ENCODE data around the gene CPTP. TPM values are rescaled to one million over a fixed set of nuclear protein-coding genes. Genes with fewer than 3 reads are reported as not detected.

The CPTP gene
- total RNA-seq, 1 experiment from 2014 or later = 16.8 TPM

GRCh38 chr1:1361982-1362423 lies 37.4 kb downstream of the CPTP start:
- H3K4me3 Mint-ChIP-seq (ENCODE audit: unreplicated experiment) = no peak overlapping the region
- TF ChIP-seq CTCF (IDR thresholded peaks at IDR 0.05; ENCODE audit: insufficient read depth in 1 of 2, low read depth in 1 of 2, low read length in 1 of 2, severe bottlenecking in 1 of 2, unreplicated experiment in 1 of 2) = no peak
- no peaks in the 10 kb centered on the region for H3K27me3 ChIP-seq (replicated peaks; ENCODE audit: control insufficient read depth, insufficient read depth, low read length)
- peaks cover 8% of the 10 kb centered on the region for H3K4me1 Mint-ChIP-seq (ENCODE audit: low read depth, unreplicated experiment)
- POLR2A ChIA-PET = no interaction called here
- no peaks in the 10 kb centered on the region for H3K27me3 Mint-ChIP-seq (ENCODE audit: insufficient read depth, unreplicated experiment)
- no peak overlapping the region for H3K4me3 ChIP-seq (ENCODE audit: low read depth, low read length)
- no TSS peak for BruUV-seq (replicated peaks)
- H3K36me3 ChIP-seq (ENCODE audit: control insufficient read depth, insufficient read depth, low read length) = no peaks in the 10 kb centered on the region
- CTCF ChIA-PET = no interaction called here
- H3K9me3 Mint-ChIP-seq (ENCODE audit: unreplicated experiment) = no peaks in the 10 kb centered on the region
- H3K9me3 ChIP-seq = no peaks in the 10 kb centered on the region
- H3K27ac Mint-ChIP-seq (ENCODE audit: unreplicated experiment) = no peak overlapping the region
- intact Hi-C loops (cut with micrococcal nuclease; ENCODE audit: unreplicated experiment) = no loop called here
- DNase-seq = no peak
- peaks cover 9% of the 10 kb centered on the region for H3K36me3 Mint-ChIP-seq (ENCODE audit: insufficient read depth, unreplicated experiment)
- peaks cover 21% of the 10 kb centered on the region for H3K4me1 ChIP-seq

GRCh38 chr1:1364266-1364665 lies 39.7 kb downstream of the CPTP start:
- Mint-ChIP-seq H3K9me3 (ENCODE audit: unreplicated experiment) (no peaks in the 10 kb centered on the region), H3K36me3 (ENCODE audit: insufficient read depth, unreplicated experiment) (no peaks in the 10 kb centered on the region), H3K4me3 (ENCODE audit: unreplicated experiment) (no peak overlapping the region), H3K4me1 (ENCODE audit: low read depth, unreplicated experiment) (peaks cover 8% of the 10 kb centered on the region), H3K27me3 (ENCODE audit: insufficient read depth, unreplicated experiment) (no peaks in the 10 kb centered on the region), H3K27ac (ENCODE audit: unreplicated experiment) (no peak overlapping the region)
- Histone ChIP-seq H3K36me3 (ENCODE audit: control insufficient read depth, insufficient read depth, low read length) (no peaks in the 10 kb centered on the region), H3K27me3 (replicated peaks; ENCODE audit: control insufficient read depth, insufficient read depth, low read length) (no peaks in the 10 kb centered on the region), H3K4me1 (peaks cover 17% of the 10 kb centered on the region), H3K4me3 (ENCODE audit: low read depth, low read length) (no peak overlapping the region), H3K9me3 (no peaks in the 10 kb centered on the region)
- BruUV-seq (replicated peaks) = no TSS peak
- CTCF ChIA-PET = no interaction called here
- DNase-seq = no peak
- POLR2A ChIA-PET = no interaction called here
- intact Hi-C loops (cut with micrococcal nuclease; ENCODE audit: unreplicated experiment) = no loop called here
- TF ChIP-seq CTCF (IDR thresholded peaks at IDR 0.05; ENCODE audit: insufficient read depth in 1 of 2, low read depth in 1 of 2, low read length in 1 of 2, severe bottlenecking in 1 of 2, unreplicated experiment in 1 of 2) = no peak

DNA sequence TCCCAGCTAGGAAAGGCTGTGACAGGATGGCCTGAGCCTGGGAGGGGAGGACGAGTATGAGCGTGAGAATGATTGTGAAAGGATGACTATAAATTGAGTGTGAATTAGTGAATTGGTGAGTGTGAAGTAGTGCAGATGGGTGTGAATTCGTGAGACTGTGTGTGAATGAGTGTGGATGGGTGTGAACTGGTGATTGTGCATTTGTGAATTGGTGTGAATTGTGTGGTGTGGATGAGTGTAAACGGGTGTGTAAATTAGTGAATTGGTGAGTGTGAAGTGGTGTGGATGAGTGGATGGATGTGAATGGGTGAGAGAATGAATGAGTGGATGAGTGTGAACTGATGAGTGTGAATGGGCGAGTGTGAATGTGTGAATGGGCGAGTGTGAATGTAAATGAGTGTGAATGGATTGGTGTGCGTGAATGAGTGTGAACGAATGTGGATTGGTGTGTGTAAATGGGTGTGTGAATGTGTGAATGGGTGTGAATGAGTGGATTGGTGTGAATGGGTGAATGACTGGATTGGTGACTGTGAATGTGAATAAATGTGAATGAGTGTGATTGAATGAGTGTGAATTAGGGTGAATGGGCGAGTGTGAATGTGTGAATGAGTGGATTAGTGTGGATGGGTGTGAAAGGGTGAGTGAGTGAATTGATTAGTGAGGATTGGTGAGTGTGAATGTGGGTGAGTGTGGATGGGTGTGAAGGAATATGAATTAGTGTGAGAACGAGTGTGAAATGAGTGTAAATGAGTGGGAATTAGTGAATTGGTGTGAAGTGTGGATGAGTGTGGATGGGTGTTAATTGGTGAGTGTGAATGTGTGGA lies 41.5 kb downstream of the CPTP start:
- Histone ChIP-seq H3K9me3 (no peaks in the 10 kb centered on the region), H3K36me3 (ENCODE audit: control insufficient read depth, insufficient read depth, low read length) (no peaks in the 10 kb centered on the region), H3K4me3 (ENCODE audit: low read depth, low read length) (no peak overlapping the region), H3K27me3 (replicated peaks; ENCODE audit: control insufficient read depth, insufficient read depth, low read length) (no peaks in the 10 kb centered on the region), H3K4me1 (peaks cover under 1% of the 10 kb centered on the region; the same call in 1 of the 2 replicates)
- no peaks in the 10 kb centered on the region for H3K9me3 Mint-ChIP-seq (ENCODE audit: unreplicated experiment)
- DNase-seq = no peak
- intact Hi-C loops (cut with micrococcal nuclease; ENCODE audit: unreplicated experiment) = no loop called here
- TF ChIP-seq CTCF (IDR thresholded peaks at IDR 0.05; ENCODE audit: insufficient read depth in 1 of 2, low read depth in 1 of 2, low read length in 1 of 2, severe bottlenecking in 1 of 2, unreplicated experiment in 1 of 2) = no peak
- ChIA-PET CTCF (no interaction called here), POLR2A (no interaction called here)
- no peaks in the 10 kb centered on the region for H3K27me3 Mint-ChIP-seq (ENCODE audit: insufficient read depth, unreplicated experiment)
- H3K4me3 Mint-ChIP-seq (ENCODE audit: unreplicated experiment) = no peak overlapping the region
- H3K27ac Mint-ChIP-seq (ENCODE audit: unreplicated experiment) = no peak overlapping the region
- BruUV-seq (replicated peaks) = TSS peak; percentile 47
- H3K4me1 Mint-ChIP-seq (ENCODE audit: low read depth, unreplicated experiment) = peaks cover 1% of the 10 kb centered on the region
- peaks cover 6% of the 10 kb centered on the region for H3K36me3 Mint-ChIP-seq (ENCODE audit: insufficient read depth, unreplicated experiment)
